ENCODE data around the gene MOCS1. TPM values are rescaled to one million over a fixed set of nuclear protein-coding genes. Genes with fewer than 3 reads are reported as not detected.

MOCS1 gene
- total RNA-seq, 2 experiments from 2014 or later, result 3.3 to 4.1 TPM

GRCh38 chr6:39891976-39892375 is 42.3 kb downstream of the MOCS1 start:
- no peaks in the 10 kb centered on the region for H3K4me1 Mint-ChIP-seq
- H3K27me3 Mint-ChIP-seq, result no peaks in the 10 kb centered on the region
- H3K4me3 Mint-ChIP-seq, result no peak overlapping the region
- H3K36me3 Mint-ChIP-seq, result no peaks in the 10 kb centered on the region
- H3K9me3 Mint-ChIP-seq, result no peaks in the 10 kb centered on the region
- H3K27ac Mint-ChIP-seq, result no peak overlapping the region
- no peak for DNase-seq

GRCh38 chr6:39891353-39891752 is 42.9 kb downstream of the MOCS1 start:
- Mint-ChIP-seq H3K27ac (no peak overlapping the region), H3K36me3 (no peaks in the 10 kb centered on the region)

GRCh38 chr6:39889229-39889628 is 45.0 kb downstream of the MOCS1 start:
- Mint-ChIP-seq H3K4me3 (no peak overlapping the region), H3K4me1 (no peaks in the 10 kb centered on the region)

More at GRCh38 chr6:39891353-39891752, 42.9 kb downstream of the MOCS1 start:
- DNase-seq, result no peak
- H3K4me1 Mint-ChIP-seq, result no peaks in the 10 kb centered on the region
- no peaks in the 10 kb centered on the region for H3K9me3 Mint-ChIP-seq
- peaks cover 3% of the 10 kb centered on the region for H3K27me3 Mint-ChIP-seq
- H3K4me3 Mint-ChIP-seq, result no peak overlapping the region

GRCh38 chr6:39887692-39888450 is 46.4 kb downstream of the MOCS1 start:
- DNase-seq, result no peak
- H3K27ac Mint-ChIP-seq, result no peak overlapping the region
- H3K36me3 Mint-ChIP-seq, result no peaks in the 10 kb centered on the region
- peaks cover 10% of the 10 kb centered on the region for H3K27me3 Mint-ChIP-seq
- H3K9me3 Mint-ChIP-seq, result no peaks in the 10 kb centered on the region
- H3K4me3 Mint-ChIP-seq, result no peak overlapping the region
- H3K4me1 Mint-ChIP-seq, result no peaks in the 10 kb centered on the region

More at GRCh38 chr6:39889229-39889628, 45.0 kb downstream of the MOCS1 start:
- no peaks in the 10 kb centered on the region for H3K36me3 Mint-ChIP-seq
- no peaks in the 10 kb centered on the region for H3K9me3 Mint-ChIP-seq
- DNase-seq, result no peak
- H3K27me3 Mint-ChIP-seq, result peaks cover 10% of the 10 kb centered on the region
- no peak overlapping the region for H3K27ac Mint-ChIP-seq

- no peak overlapping the region for H3K27ac Mint-ChIP-seq
These were observed 47.4 kb downstream of the MOCS1 start for GRCh38 chr6:39886871-39887270.

GRCh38 chr6:39885691-39886090 is 48.6 kb downstream of the MOCS1 start:
- H3K4me1 Mint-ChIP-seq, result no peaks in the 10 kb centered on the region
- H3K27ac Mint-ChIP-seq, result no peak overlapping the region
- no peaks in the 10 kb centered on the region for H3K9me3 Mint-ChIP-seq
- H3K27me3 Mint-ChIP-seq, result peaks cover 10% of the 10 kb centered on the region
- H3K4me3 Mint-ChIP-seq, result no peak overlapping the region
- no peaks in the 10 kb centered on the region for H3K36me3 Mint-ChIP-seq
- no peak for DNase-seq

More at GRCh38 chr6:39886871-39887270, 47.4 kb downstream of the MOCS1 start:
- Mint-ChIP-seq H3K36me3 (no peaks in the 10 kb centered on the region), H3K4me3 (no peak overlapping the region), H3K9me3 (no peaks in the 10 kb centered on the region), H3K27me3 (peaks cover 10% of the 10 kb centered on the region), H3K4me1 (no peaks in the 10 kb centered on the region)
- DNase-seq, result no peak

GRCh38 chr6:39884696-39885095 is 49.6 kb downstream of the MOCS1 start:
- no peaks in the 10 kb centered on the region for H3K4me1 Mint-ChIP-seq
- peaks cover 10% of the 10 kb centered on the region for H3K27me3 Mint-ChIP-seq
- H3K27ac Mint-ChIP-seq, result no peak overlapping the region
- H3K36me3 Mint-ChIP-seq, result no peaks in the 10 kb centered on the region
- no peak for DNase-seq
- H3K9me3 Mint-ChIP-seq, result no peaks in the 10 kb centered on the region
- H3K4me3 Mint-ChIP-seq, result no peak overlapping the region

GRCh38 chr6:39882531-39882899 is 51.7 kb downstream of the MOCS1 start:
- no peaks in the 10 kb centered on the region for H3K4me1 Mint-ChIP-seq
- H3K27ac Mint-ChIP-seq, result no peak overlapping the region
- H3K36me3 Mint-ChIP-seq, result no peaks in the 10 kb centered on the region
- H3K9me3 Mint-ChIP-seq, result no peaks in the 10 kb centered on the region
- peaks cover 10% of the 10 kb centered on the region for H3K27me3 Mint-ChIP-seq
- DNase-seq, result no peak
- no peak overlapping the region for H3K4me3 Mint-ChIP-seq

GRCh38 chr6:39881851-39882530 is 52.3 kb downstream of the MOCS1 start:
- Mint-ChIP-seq H3K27me3 (peaks cover 10% of the 10 kb centered on the region), H3K36me3 (no peaks in the 10 kb centered on the region), H3K4me3 (no peak overlapping the region), H3K9me3 (no peaks in the 10 kb centered on the region), H3K27ac (no peak overlapping the region), H3K4me1 (no peaks in the 10 kb centered on the region)
- DNase-seq, result no peak

- H3K9me3 Mint-ChIP-seq, result no peaks in the 10 kb centered on the region
- H3K36me3 Mint-ChIP-seq, result no peaks in the 10 kb centered on the region
- peaks cover under 1% of the 10 kb centered on the region for H3K27me3 Mint-ChIP-seq
- H3K27ac Mint-ChIP-seq, result no peak overlapping the region
- H3K4me3 Mint-ChIP-seq, result no peak overlapping the region
- H3K4me1 Mint-ChIP-seq, result no peaks in the 10 kb centered on the region
- DNase-seq, result no peak
These were observed 53.7 kb downstream of the MOCS1 start for GRCh38 chr6:39880594-39880993.

GRCh38 chr6:39879535-39879934 is 54.7 kb downstream of the MOCS1 start:
- H3K4me1 Mint-ChIP-seq, result no peaks in the 10 kb centered on the region
- no peaks in the 10 kb centered on the region for H3K9me3 Mint-ChIP-seq
- no peak overlapping the region for H3K4me3 Mint-ChIP-seq
- no peak for DNase-seq
- no peaks in the 10 kb centered on the region for H3K36me3 Mint-ChIP-seq
- H3K27me3 Mint-ChIP-seq, result no peaks in the 10 kb centered on the region
- H3K27ac Mint-ChIP-seq, result no peak overlapping the region

GRCh38 chr6:39876826-39877225 is 57.4 kb downstream of the MOCS1 start:
- no peaks in the 10 kb centered on the region for H3K9me3 Mint-ChIP-seq
- DNase-seq, result no peak
- H3K4me3 Mint-ChIP-seq, result no peak overlapping the region
- H3K36me3 Mint-ChIP-seq, result no peaks in the 10 kb centered on the region
- H3K27ac Mint-ChIP-seq, result no peak overlapping the region
- H3K4me1 Mint-ChIP-seq, result no peaks in the 10 kb centered on the region
- no peaks in the 10 kb centered on the region for H3K27me3 Mint-ChIP-seq

GRCh38 chr6:39876111-39876510 is 58.2 kb downstream of the MOCS1 start:
- Mint-ChIP-seq H3K9me3 (no peaks in the 10 kb centered on the region), H3K27ac (no peak overlapping the region), H3K27me3 (no peaks in the 10 kb centered on the region), H3K36me3 (no peaks in the 10 kb centered on the region), H3K4me1 (no peaks in the 10 kb centered on the region), H3K4me3 (no peak overlapping the region)
- DNase-seq, result no peak

GRCh38 chr6:39873439-39873838 is 60.8 kb downstream of the MOCS1 start:
- no peaks in the 10 kb centered on the region for H3K36me3 Mint-ChIP-seq
- no peak overlapping the region for H3K4me3 Mint-ChIP-seq
- H3K27me3 Mint-ChIP-seq, result no peaks in the 10 kb centered on the region
- H3K27ac Mint-ChIP-seq, result no peak overlapping the region
- DNase-seq, result no peak
- no peaks in the 10 kb centered on the region for H3K4me1 Mint-ChIP-seq
- H3K9me3 Mint-ChIP-seq, result no peaks in the 10 kb centered on the region

GRCh38 chr6:39870950-39871349 is 63.3 kb downstream of the MOCS1 start:
- Mint-ChIP-seq H3K36me3 (no peaks in the 10 kb centered on the region), H3K4me1 (no peaks in the 10 kb centered on the region), H3K4me3 (no peak overlapping the region), H3K27ac (no peak overlapping the region), H3K9me3 (no peaks in the 10 kb centered on the region), H3K27me3 (no peaks in the 10 kb centered on the region)
- DNase-seq, result no peak

- no peaks in the 10 kb centered on the region for H3K27me3 Mint-ChIP-seq
- no peaks in the 10 kb centered on the region for H3K36me3 Mint-ChIP-seq
- H3K4me3 Mint-ChIP-seq, result no peak overlapping the region
- DNase-seq, result no peak
- no peaks in the 10 kb centered on the region for H3K9me3 Mint-ChIP-seq
- H3K4me1 Mint-ChIP-seq, result no peaks in the 10 kb centered on the region
- no peak overlapping the region for H3K27ac Mint-ChIP-seq
These were observed 66.7 kb downstream of the MOCS1 start for GRCh38 chr6:39867592-39867991.
